HFF-Myc (cell line): ENCODE data around the gene ART4.

Source experiments
- DNase-seq: peaks from one replicate; pipeline ENCODE4 v3.0.0-alpha.2; 2011; ENCODE audit warnings: low read depth; ENCODE audit errors: extremely low read depth
- H3K4me3 ChIP-seq: replicated peaks from 2 replicates; pipeline ENCODE4 v1.5.1; 2011; ENCODE audit warnings: low read depth, mild to moderate bottlenecking, control low read depth, low read length
- CTCF ChIP-seq: IDR thresholded peaks from 2 replicates; pipeline ENCODE4 v1.5.1; 2012; ENCODE audit warnings: mild to moderate bottlenecking, low read depth, low read length, control low read depth; ENCODE audit errors: missing control alignments

ART4 gene

DNA sequence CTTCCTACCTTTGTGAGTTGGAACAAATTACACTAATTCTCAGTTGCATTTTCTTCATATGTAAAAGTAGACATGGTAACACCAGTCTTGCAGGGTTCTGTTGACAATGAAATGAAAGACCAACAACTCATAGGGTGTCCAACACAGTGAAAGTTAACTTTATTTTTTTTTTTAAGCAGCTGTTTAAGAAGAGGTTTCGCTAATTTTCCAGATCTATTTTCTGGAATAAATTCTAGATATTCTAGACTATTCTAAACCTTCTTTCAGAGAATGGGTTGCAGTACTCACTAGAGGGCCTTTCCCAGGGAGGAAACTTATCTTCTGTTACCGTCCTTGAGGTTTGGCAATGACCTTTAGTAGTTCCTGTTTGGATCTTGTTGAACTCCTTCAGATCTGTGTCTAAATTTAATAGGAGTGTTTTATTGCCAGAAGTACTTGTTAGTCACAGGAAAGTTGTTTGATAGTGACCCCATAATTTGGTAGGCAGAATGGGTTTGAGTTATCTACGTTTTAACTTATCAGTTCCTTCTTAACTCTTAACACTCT lies 2.8 kb upstream of the ART4 start:
- H3K4me3 ChIP-seq = no peak overlapping the region
- no peak for TF ChIP-seq CTCF
- DNase-seq = no peak

GRCh38 chr12:14845350-14845750 lies 2.0 kb upstream of the ART4 start:
- no peak overlapping the region for H3K4me3 ChIP-seq
- DNase-seq = no peak
- TF ChIP-seq CTCF = peak; percentile 61

- H3K4me3 ChIP-seq = no peak overlapping the region
- DNase-seq = no peak
- no peak for TF ChIP-seq CTCF
These were observed 1.1 kb upstream of the ART4 start for GRCh38 chr12:14844401-14844800.

DNA sequence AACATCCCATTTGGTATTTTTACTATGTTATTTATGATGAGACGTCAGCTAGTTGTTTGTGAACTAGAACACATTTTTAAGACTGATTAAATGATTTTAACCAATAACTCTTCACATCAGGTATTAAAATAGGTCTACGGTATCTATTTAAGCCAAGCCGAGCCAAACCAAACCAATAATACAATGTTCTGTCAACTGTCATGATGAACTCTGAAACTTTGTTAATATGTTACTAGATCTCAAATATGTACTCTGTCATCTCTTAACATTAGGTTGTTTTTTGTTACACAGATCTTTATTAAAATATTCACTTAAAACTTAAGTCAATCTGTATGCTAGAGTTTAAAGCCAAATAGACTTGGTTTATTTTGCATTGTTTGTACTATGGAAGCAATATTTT lies 1.0 kb downstream of the ART4 start:
- H3K4me3 ChIP-seq = no peak overlapping the region
- DNase-seq = no peak
- TF ChIP-seq CTCF = no peak

- TF ChIP-seq CTCF = no peak
- no peak overlapping the region for H3K4me3 ChIP-seq
- DNase-seq = no peak
These were observed 1.6 kb downstream of the ART4 start for GRCh38 chr12:14841761-14842160.

DNA sequence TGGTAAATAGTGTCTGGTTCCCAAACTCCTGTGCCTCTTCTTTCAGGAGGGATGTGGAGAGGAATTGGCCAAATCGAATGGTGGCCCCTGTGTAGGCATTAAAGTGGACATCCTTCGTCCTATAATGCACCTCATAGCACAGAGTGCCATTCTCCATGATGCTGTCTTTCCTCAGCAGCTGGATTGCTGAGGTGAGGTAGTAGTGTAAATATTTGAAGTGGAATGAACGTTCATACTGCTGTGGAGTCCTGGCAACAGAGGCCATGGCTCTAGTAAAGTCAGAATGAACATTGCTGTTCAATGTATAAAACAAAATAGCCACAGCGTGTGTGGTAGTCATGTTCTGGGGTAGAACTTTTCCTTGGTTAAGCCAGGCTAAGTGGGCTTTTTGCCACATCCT lies 2.7 kb downstream of the ART4 start:
- no peak for TF ChIP-seq CTCF
- H3K4me3 ChIP-seq = no peak overlapping the region
- DNase-seq = no peak

DNA sequence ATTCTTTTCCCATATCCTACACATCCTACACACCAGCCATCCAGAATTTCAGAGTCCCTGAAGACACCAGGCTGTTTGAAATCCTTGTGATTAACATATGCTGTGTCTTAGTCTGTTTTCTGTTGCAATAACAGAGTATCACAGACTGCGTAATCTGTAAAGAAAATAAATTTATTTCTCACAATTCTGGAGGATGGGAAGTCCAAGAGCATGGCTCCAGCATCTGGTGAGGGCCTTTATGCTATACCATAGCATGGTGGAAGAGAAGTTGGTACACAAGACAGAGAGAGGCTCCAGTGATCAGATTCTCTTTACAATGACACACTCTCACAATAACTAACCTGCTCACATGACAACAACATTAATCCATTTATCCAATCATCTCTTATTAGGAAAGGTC lies 4.1 kb downstream of the ART4 start:
- no peak for TF ChIP-seq CTCF
- H3K4me3 ChIP-seq = no peak overlapping the region
- no peak for DNase-seq
